IMR-90 (cell line): ENCODE measurements around the gene GADL1. TPM values are rescaled to one million over a fixed set of nuclear protein-coding genes. Genes with fewer than 3 reads are reported as not detected.
A peak's percentile ranks its signal among the peaks of the same experiment; 100 is the strongest.

Experiments
- ATAC-seq: fragments of 200-7000 bp; cut with Tn5 transposase; 2 replicates; pipeline ENCODE4 v1.9.1; 2020; ENCODE audit warnings: low read depth, mild to moderate bottlenecking, moderate library complexity
- BruUV-seq: library from RNA; stranded (reverse); fragments of 400-500 nt; replicated peaks from 2 replicates; lab custom pipeline; 2021; lab: Mats Ljungman, UMichigan
- CTCF ChIA-PET: fragments of 300-600 bp; formaldehyde crosslinking; extraction: SDS; loops from one replicate; lab custom pipeline; 2021; ENCODE audit warnings: antibody characterized with exemption; lab: Yijun Ruan, JAX
- POLR2A ChIA-PET: fragments of 300-600 bp; sonication (Branson Sonifier 250); formaldehyde crosslinking; loops from one replicate; lab custom pipeline; 2022; ENCODE audit warnings: antibody characterized with exemption; ENCODE audit not compliant: unreplicated experiment; lab: Charles Lee
- DNase-seq: peaks from one replicate; pipeline ENCODE4 v3.0.0; 2013
- H2AFZ ChIP-seq: replicated peaks from 2 replicates; pipeline ENCODE3; 2013; ENCODE audit warnings: low read length, mild to moderate bottlenecking; ENCODE audit not compliant: poor library complexity
- H2AK5ac ChIP-seq: 2 replicates; pipeline ENCODE4 v1.6.1; 2013; ENCODE audit warnings: low read depth, low read length, inconsistent platforms
- H2AK9ac ChIP-seq: replicated peaks from 2 replicates; pipeline ENCODE3; 2013; ENCODE audit warnings: mild to moderate bottlenecking, low read depth, low read length, moderate library complexity; ENCODE audit not compliant: poor library complexity
- H2BK120ac ChIP-seq: 2 replicates; pipeline ENCODE4 v1.6.1; 2013; ENCODE audit warnings: low read depth, low read length, inconsistent platforms
- H2BK15ac ChIP-seq: 3 replicates; pipeline ENCODE4 v1.6.1; 2013; ENCODE audit warnings: low read depth, low read length, inconsistent platforms
- H2BK20ac ChIP-seq: 2 replicates; pipeline ENCODE4 v1.6.1; 2013; ENCODE audit warnings: low read depth, mild to moderate bottlenecking, inconsistent platforms, low read length, moderate library complexity
- H2BK5ac ChIP-seq: 2 replicates; pipeline ENCODE4 v1.6.1; 2013; ENCODE audit warnings: mild to moderate bottlenecking, low read depth, low read length, inconsistent platforms; ENCODE audit not compliant: poor library complexity, severe bottlenecking
- H3K14ac ChIP-seq: replicated peaks from 2 replicates; pipeline ENCODE4 v1.6.1; 2013; ENCODE audit warnings: low read depth, low read length, inconsistent platforms
- H3K18ac ChIP-seq: 2 replicates; pipeline ENCODE4 v1.6.1; 2013; ENCODE audit warnings: low read depth, low read length, control low read depth
- H3K23ac ChIP-seq: 2 replicates; pipeline ENCODE4 v1.6.1; 2013; ENCODE audit warnings: low read depth, low read length, inconsistent platforms
- H3K27ac ChIP-seq: 2 replicates; pipeline ENCODE4 v1.5.1; 2013; ENCODE audit warnings: mild to moderate bottlenecking, control low read depth, low read length; ENCODE audit not compliant: insufficient read depth
- H3K27me3 ChIP-seq: 2 replicates; pipeline ENCODE4 v1.6.1; 2013; ENCODE audit warnings: low read length; ENCODE audit not compliant: control insufficient read depth, insufficient read depth
- H3K36me3 ChIP-seq: 2 replicates; pipeline ENCODE4 v1.6.1; 2013; ENCODE audit warnings: low read length, mixed read lengths; ENCODE audit not compliant: control insufficient read depth, insufficient read depth
- H3K4ac ChIP-seq: 2 replicates; pipeline ENCODE4 v1.6.1; 2013; ENCODE audit warnings: low read depth, low read length, inconsistent platforms
- H3K4me1 ChIP-seq: 2 replicates; pipeline ENCODE4 v1.6.1; 2013; ENCODE audit warnings: low read length, mixed read lengths; ENCODE audit not compliant: control insufficient read depth, insufficient read depth
- H3K4me2 ChIP-seq: 2 replicates; pipeline ENCODE4 v1.6.1; 2013; ENCODE audit warnings: low read depth, mild to moderate bottlenecking, control low read depth, low read length, moderate library complexity
- H3K4me3 ChIP-seq: 2 replicates; pipeline ENCODE4 v1.5.1; 2013; ENCODE audit warnings: low read depth, mild to moderate bottlenecking, control low read depth, low read length, moderate library complexity; ENCODE audit not compliant: insufficient read depth
- H3K56ac ChIP-seq: 2 replicates; pipeline ENCODE4 v1.6.1; 2013; ENCODE audit warnings: low read length, inconsistent platforms; ENCODE audit not compliant: insufficient read depth; ENCODE audit errors: extremely low read depth
- H3K79me1 ChIP-seq, 2 experiments: 2 replicates each; pipeline ENCODE4 v1.6.1; 2013; ENCODE audit warnings: low read length in 2 of 2, inconsistent platforms in 1 of 2, low read depth in 1 of 2
- H3K9ac ChIP-seq: 2 replicates; pipeline ENCODE4 v1.6.1; 2013; ENCODE audit warnings: low read depth, low read length, control low read depth
- H3K9me1 ChIP-seq: 2 replicates; pipeline ENCODE4 v1.6.1; 2013; ENCODE audit warnings: low read length, inconsistent platforms; ENCODE audit not compliant: insufficient read depth
- H3K9me3 ChIP-seq: 2 replicates; pipeline ENCODE4 v1.6.1; 2013; ENCODE audit warnings: low read length; ENCODE audit not compliant: control insufficient read depth, insufficient read depth
- H4K20me1 ChIP-seq: 2 replicates; pipeline ENCODE4 v1.6.1; 2013; ENCODE audit warnings: low read length, inconsistent platforms; ENCODE audit not compliant: insufficient read depth
- H4K5ac ChIP-seq: 2 replicates; pipeline ENCODE4 v1.6.1; 2013; ENCODE audit warnings: mild to moderate bottlenecking, low read depth, low read length, control low read depth
- H4K8ac ChIP-seq, 2 experiments: 2 replicates each; pipeline ENCODE4 v1.6.1; 2013; ENCODE audit warnings: low read depth in 2 of 2, low read length in 2 of 2, control low read depth in 1 of 2, inconsistent platforms in 1 of 2
- H4K91ac ChIP-seq: 2 replicates; pipeline ENCODE4 v1.6.1; 2013; ENCODE audit warnings: low read depth, low read length, inconsistent platforms; ENCODE audit not compliant: insufficient read depth
- BHLHE40 ChIP-seq: fragments of 150-350 bp; IDR thresholded peaks from 2 replicates; pipeline ENCODE4 v1.6.1; 2016; ENCODE audit warnings: mild to moderate bottlenecking, low read depth, low read length
- CEBPB ChIP-seq: IDR thresholded peaks from 2 replicates; pipeline ENCODE4 v1.6.1; 2012; ENCODE audit warnings: low read depth, low read length, improper control_type of control experiment
- CHD1 ChIP-seq: IDR thresholded peaks from 2 replicates; pipeline ENCODE4 v1.6.1; 2012; ENCODE audit warnings: low read depth, low read length, improper control_type of control experiment
- ELK1 ChIP-seq: fragments of 150-350 bp; IDR thresholded peaks from 2 replicates; pipeline ENCODE4 v1.6.1; 2016; ENCODE audit warnings: low read depth, mild to moderate bottlenecking, low read length, moderate library complexity, borderline replicate concordance
- FOS ChIP-seq: fragments of 150-350 bp; IDR thresholded peaks from 2 replicates; pipeline ENCODE4 v1.6.1; 2016; ENCODE audit warnings: low read depth, low read length
- MAFK ChIP-seq: IDR thresholded peaks from 2 replicates; pipeline ENCODE4 v1.6.1; 2012; ENCODE audit warnings: low read depth, low read length, improper control_type of control experiment
- MAZ ChIP-seq: IDR thresholded peaks from 2 replicates; pipeline ENCODE4 v1.6.1; 2012; ENCODE audit warnings: low read depth, mild to moderate bottlenecking, low read length, improper control_type of control experiment, moderate library complexity, borderline replicate concordance
- MXI1 ChIP-seq: IDR thresholded peaks from 2 replicates; pipeline ENCODE4 v1.6.1; 2012; ENCODE audit warnings: low read depth, mild to moderate bottlenecking, low read length, moderate library complexity, borderline replicate concordance
- RAD21 ChIP-seq: IDR thresholded peaks from 2 replicates; pipeline ENCODE4 v1.6.1; 2012; ENCODE audit warnings: low read length, improper control_type of control experiment
- RCOR1 ChIP-seq: IDR thresholded peaks from 2 replicates; pipeline ENCODE4 v1.6.1; 2012; ENCODE audit warnings: mild to moderate bottlenecking, low read length, improper control_type of control experiment; ENCODE audit not compliant: insufficient replicate concordance
- RFX5 ChIP-seq: IDR thresholded peaks from 2 replicates; pipeline ENCODE4 v1.8.0; 2012; ENCODE audit warnings: low read depth, mild to moderate bottlenecking, low read length, moderate library complexity
- SMC3 ChIP-seq: fragments of 150-350 bp; IDR thresholded peaks from 2 replicates; pipeline ENCODE4 v1.6.1; 2016; ENCODE audit warnings: low read depth, mild to moderate bottlenecking, antibody characterized with exemption, low read length, moderate library complexity
- WGBS, 2 experiments: methylation state at CpG; one replicate each; pipeline versions ENCODE4 v1.1.5 to v1.1.7; 2013; ENCODE audit warnings: missing lambda C conversion rate in 2 of 2; ENCODE audit not compliant: insufficient read length in 1 of 2; ENCODE audit errors: extremely low coverage in 2 of 2; 5-methylcytosine and 5-hydroxymethylcytosine counted together
- dilution Hi-C: fragments of 300-500 bp; cut with HindIII; formaldehyde crosslinking; loops from one replicate; pipeline ENCODE4 v1.14.3; 2018; ENCODE audit warnings: low sequenced_read_pairs; ENCODE audit not compliant: unreplicated experiment
- in situ Hi-C: fragments of 300-500 bp; cut with MboI; formaldehyde crosslinking; loops from 3 replicates; pipeline ENCODE4 v1.14.3; 2019; ENCODE audit warnings: low sequenced_read_pairs, inconsistent platforms, mixed read lengths
- intact Hi-C: fragments of 100-400 bp; cut with micrococcal nuclease; formaldehyde crosslinking; loops from 2 replicates; pipeline ENCODE4 v1.10.0; 2022
- polyA plus RNA-seq, 3 experiments: library from polyadenylated mRNA; depleted of rRNA; stranded (reverse); fragments of >200 nt; gene quantifications; 2 replicates each; pipeline ENCODE4 v1.2.3, GENCODE V29; 2012; ENCODE audit warnings: low replicate concordance in 1 of 3
- total RNA-seq: library from RNA; depleted of rRNA; stranded (reverse); fragments of >200 nt; gene quantifications from 2 replicates; pipeline ENCODE4 v1.2.3, GENCODE V29; 2012
- TF ChIP-seq, protein P1 (sequence below): conservative IDR thresholded peaks from 2 replicates; pipeline ENCODE4 v1.5.1; 2012; ENCODE audit warnings: mild to moderate bottlenecking, low read depth, low read length, improper control_type of control experiment
- TF ChIP-seq, protein P2 (sequence below): fragments of 150-350 bp; IDR thresholded peaks from 2 replicates; pipeline ENCODE4 v1.6.1; 2017; ENCODE audit warnings: mild to moderate bottlenecking, antibody characterized with exemption, low read length, low read depth

Gene GADL1
- total and polyA plus RNA-seq, 2 of the 4 experiments (the other 2 are of a cell fraction) = not detected

DNA sequence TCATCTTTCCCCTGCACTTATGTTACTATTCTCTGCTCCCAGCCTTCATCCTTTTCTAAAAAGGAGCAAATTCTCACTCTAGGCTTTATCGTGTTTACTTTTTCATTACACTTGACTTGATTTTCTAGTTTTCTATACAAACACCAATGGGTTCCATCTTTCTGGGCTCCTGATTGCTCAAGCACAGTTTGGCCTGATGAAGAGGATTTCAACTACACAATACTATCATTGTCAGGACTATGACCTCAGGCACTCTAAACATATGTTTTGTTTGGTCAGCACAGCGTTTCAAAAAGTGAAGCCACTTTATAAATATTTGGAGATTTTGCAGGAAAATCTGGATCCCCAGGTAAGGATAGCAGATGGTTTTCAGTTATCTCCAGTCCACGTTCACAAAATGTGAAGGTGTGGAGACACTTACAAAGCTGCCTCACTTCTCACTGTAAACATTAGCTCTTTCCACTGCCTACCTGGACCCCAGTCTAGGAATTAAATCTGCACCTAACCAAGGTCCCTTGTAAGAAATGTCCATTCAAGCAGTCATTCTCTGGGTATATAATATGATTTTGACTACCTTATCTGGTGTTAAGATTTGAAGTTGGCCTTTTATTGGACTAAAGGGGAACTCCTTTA is 201.8 kb downstream of the GADL1 start:
- Histone ChIP-seq H3K79me1 (peaks cover 5 to 21% of the 10 kb centered on the region in 2 experiments; a peak in 2 of 4 replicates), H2AK9ac (no peak overlapping the region), H2BK20ac (peak overlapping the region; percentile 30; the same call in 1 of the 2 replicates), H2AFZ (no peak overlapping the region), H3K56ac (no peak overlapping the region), H2AK5ac (no peak overlapping the region), H3K4me1 (peaks cover 10% of the 10 kb centered on the region), H4K20me1 (no peaks in the 10 kb centered on the region), H2BK15ac (peak overlapping the region; percentile 15; the same call in 1 of the 3 replicates), H3K27me3 (no peaks in the 10 kb centered on the region), H3K14ac (no peak overlapping the region), H3K4me2 (no peak overlapping the region), H3K18ac (peak overlapping the region; percentile 32; the same call in 1 of the 2 replicates), H3K23ac (no peak overlapping the region), H3K27ac (no peak overlapping the region), H3K9me1 (peaks cover 11% of the 10 kb centered on the region), H2BK120ac (0 out of 2 replicates have a peak overlapping the region, but pooled peaks have one; percentile 21), H3K4me3 (no peak overlapping the region), H3K36me3 (peaks cover 26% of the 10 kb centered on the region), H2BK5ac (no peak overlapping the region), H3K9me3 (no peaks in the 10 kb centered on the region), H4K8ac (0 out of 4 replicates have a peak overlapping the region, but pooled peaks of 1 of the 2 experiments have one; percentile 34), H4K91ac (peak overlapping the region; percentile 14; the same call in 1 of the 2 replicates), H3K4ac (peak overlapping the region; percentile 34; the same call in 1 of the 2 replicates), H4K5ac (no peak overlapping the region), H3K9ac (no peak overlapping the region)
- BruUV-seq = no TSS peak
- ATAC-seq (no peak), DNase-seq (no peak)
- WGBS, 2 experiments = 71% methylated on average over 1 of the region's 3 CpGs; no CpG with 5 or more reads in 1 of the 2 experiments
- intact Hi-C loops = loop anchor here (1.0 to 5.0 kb wide), 7 partner anchors 60 to 650 kb away; partner anchors contain the start of gene TGFBR2
- ChIA-PET CTCF (interaction anchor here (0.6 to 1.8 kb wide), 14 partner anchors 10 to 650 kb away, joined by 3 to 8 read pairs (median 4); partner anchors contain the start of gene TGFBR2), POLR2A (no interaction called here)
- dilution Hi-C loops = no loop called here
- in situ Hi-C loops = loop anchor here (10.0 kb wide), 1 partner anchor 658 kb away; no protein-coding TSS in a partner anchor
- TF ChIP-seq ELK1 (no peak), FOS (no peak), RCOR1 (no peak), MAFK (no peak), BHLHE40 (no peak), SMC3 (no peak), MAZ (no peak), MXI1 (no peak), CHD1 (no peak), RAD21 (no peak), CEBPB (no peak), RFX5 (no peak)
- TF ChIP-seq, protein P1, sequence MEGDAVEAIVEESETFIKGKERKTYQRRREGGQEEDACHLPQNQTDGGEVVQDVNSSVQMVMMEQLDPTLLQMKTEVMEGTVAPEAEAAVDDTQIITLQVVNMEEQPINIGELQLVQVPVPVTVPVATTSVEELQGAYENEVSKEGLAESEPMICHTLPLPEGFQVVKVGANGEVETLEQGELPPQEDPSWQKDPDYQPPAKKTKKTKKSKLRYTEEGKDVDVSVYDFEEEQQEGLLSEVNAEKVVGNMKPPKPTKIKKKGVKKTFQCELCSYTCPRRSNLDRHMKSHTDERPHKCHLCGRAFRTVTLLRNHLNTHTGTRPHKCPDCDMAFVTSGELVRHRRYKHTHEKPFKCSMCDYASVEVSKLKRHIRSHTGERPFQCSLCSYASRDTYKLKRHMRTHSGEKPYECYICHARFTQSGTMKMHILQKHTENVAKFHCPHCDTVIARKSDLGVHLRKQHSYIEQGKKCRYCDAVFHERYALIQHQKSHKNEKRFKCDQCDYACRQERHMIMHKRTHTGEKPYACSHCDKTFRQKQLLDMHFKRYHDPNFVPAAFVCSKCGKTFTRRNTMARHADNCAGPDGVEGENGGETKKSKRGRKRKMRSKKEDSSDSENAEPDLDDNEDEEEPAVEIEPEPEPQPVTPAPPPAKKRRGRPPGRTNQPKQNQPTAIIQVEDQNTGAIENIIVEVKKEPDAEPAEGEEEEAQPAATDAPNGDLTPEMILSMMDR = no peak
- TF ChIP-seq, protein P2, sequence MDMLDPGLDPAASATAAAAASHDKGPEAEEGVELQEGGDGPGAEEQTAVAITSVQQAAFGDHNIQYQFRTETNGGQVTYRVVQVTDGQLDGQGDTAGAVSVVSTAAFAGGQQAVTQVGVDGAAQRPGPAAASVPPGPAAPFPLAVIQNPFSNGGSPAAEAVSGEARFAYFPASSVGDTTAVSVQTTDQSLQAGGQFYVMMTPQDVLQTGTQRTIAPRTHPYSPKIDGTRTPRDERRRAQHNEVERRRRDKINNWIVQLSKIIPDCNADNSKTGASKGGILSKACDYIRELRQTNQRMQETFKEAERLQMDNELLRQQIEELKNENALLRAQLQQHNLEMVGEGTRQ = no peak
